SK-N-SH treated with all-trans-retinoic acid at 6 μM for 48 hours (cell line): Measurements from ENCODE around the gene SPG21.

Experiments
- ATAC-seq: fragments of 200-7000 bp; cut with Tn5 transposase; 3 replicates; pipeline ENCODE4 v1.9.1; 2020; ENCODE audit warnings: mild to moderate bottlenecking, moderate library complexity
- ARNTL ChIP-seq: fragments of 450-650 bp; formaldehyde crosslinking; IDR thresholded peaks from 2 replicates; pipeline ENCODE4 v1.5.0; 2020; ENCODE audit warnings: low read depth, mild to moderate bottlenecking, moderate library complexity, borderline replicate concordance
- BACH2 ChIP-seq: fragments of 250-450 bp; sonication (Bioruptor Pico); IDR thresholded peaks from 2 replicates; pipeline ENCODE4 v1.9.0; 2021; ENCODE audit warnings: mild to moderate bottlenecking, borderline replicate concordance
- CSDC2 ChIP-seq: fragments of 250-450 bp; sonication (Bioruptor Pico); IDR thresholded peaks from 2 replicates; pipeline ENCODE4 v1.5.0; 2020; ENCODE audit warnings: mild to moderate bottlenecking, moderate library complexity
- ESRRG ChIP-seq: fragments of 250-450 bp; sonication (Bioruptor Pico); IDR thresholded peaks from 2 replicates; pipeline ENCODE4 v1.6.1; 2021; ENCODE audit warnings: mild to moderate bottlenecking
- GLIS3 ChIP-seq: fragments of 250-450 bp; sonication (Bioruptor Pico); IDR thresholded peaks from 2 replicates; pipeline ENCODE4 v1.5.0; 2020; ENCODE audit warnings: mild to moderate bottlenecking, moderate library complexity
- ISL1 ChIP-seq: fragments of 250-450 bp; sonication (Bioruptor Pico); IDR thresholded peaks from 2 replicates; pipeline ENCODE4 v2.1.2; 2022; ENCODE audit warnings: mild to moderate bottlenecking, moderate library complexity
- OSR1 ChIP-seq: fragments of 250-450 bp; sonication (Bioruptor Pico); IDR thresholded peaks from 2 replicates; pipeline ENCODE4 v1.8.0; 2022; ENCODE audit warnings: moderate library complexity, mild to moderate bottlenecking, inconsistent platforms
- POU6F1 ChIP-seq: fragments of 250-450 bp; sonication (Bioruptor Pico); IDR thresholded peaks from 2 replicates; pipeline ENCODE4 v1.8.0; 2021; ENCODE audit warnings: low read depth, mild to moderate bottlenecking, moderate library complexity, borderline replicate concordance
- PPARA ChIP-seq: fragments of 250-450 bp; sonication (Bioruptor Pico); IDR thresholded peaks from 2 replicates; pipeline ENCODE4 v1.5.0; 2020; ENCODE audit warnings: mild to moderate bottlenecking, borderline replicate concordance
- SNAI2 ChIP-seq: fragments of 250-450 bp; sonication (Bioruptor Pico); IDR thresholded peaks from 2 replicates; pipeline ENCODE4 v1.5.0; 2020; ENCODE audit warnings: mild to moderate bottlenecking, moderate library complexity
- TCF4 ChIP-seq: fragments of 250-450 bp; sonication (Bioruptor Pico); IDR thresholded peaks from 2 replicates; pipeline ENCODE4 v1.8.0; 2021; ENCODE audit warnings: mild to moderate bottlenecking, moderate library complexity, borderline replicate concordance
- TOX ChIP-seq: fragments of 250-450 bp; sonication (Bioruptor Pico); IDR thresholded peaks from 2 replicates; pipeline ENCODE4 v1.8.0; 2021; ENCODE audit warnings: mild to moderate bottlenecking, moderate library complexity, borderline replicate concordance
- TSHZ2 ChIP-seq: fragments of 250-450 bp; sonication (Bioruptor Pico); IDR thresholded peaks from 2 replicates; pipeline ENCODE4 v1.5.0; 2020; ENCODE audit warnings: mild to moderate bottlenecking, moderate library complexity
- ZC3H10 ChIP-seq: fragments of 250-450 bp; sonication (Bioruptor Pico); IDR thresholded peaks from 2 replicates; pipeline ENCODE4 v1.5.1; 2021; ENCODE audit warnings: mild to moderate bottlenecking, moderate library complexity
- ZFP3 ChIP-seq: fragments of 250-450 bp; sonication (Bioruptor Pico); IDR thresholded peaks from 2 replicates; pipeline ENCODE4 v1.5.0; 2020; ENCODE audit warnings: mild to moderate bottlenecking, moderate library complexity
- ZFP30 ChIP-seq: fragments of 450-650 bp; formaldehyde crosslinking; IDR thresholded peaks from 2 replicates; pipeline ENCODE4 v1.5.0; 2022; ENCODE audit warnings: mild to moderate bottlenecking, moderate library complexity
- ZNF565 ChIP-seq: fragments of 450-650 bp; formaldehyde crosslinking; conservative IDR thresholded peaks from 2 replicates; pipeline ENCODE4 v1.5.0; 2020; ENCODE audit warnings: low read depth, mild to moderate bottlenecking, moderate library complexity
- ZNF70 ChIP-seq: fragments of 450-650 bp; formaldehyde crosslinking; IDR thresholded peaks from 2 replicates; pipeline ENCODE4 v1.5.0; 2020; ENCODE audit warnings: mild to moderate bottlenecking, moderate library complexity
- ZNF8 ChIP-seq: fragments of 450-650 bp; formaldehyde crosslinking; IDR thresholded peaks from 2 replicates; pipeline ENCODE4 v1.5.0; 2020; ENCODE audit warnings: mild to moderate bottlenecking, moderate library complexity
- TF ChIP-seq, protein P1 (sequence below): fragments of 250-450 bp; sonication (Bioruptor Pico); IDR thresholded peaks from 2 replicates; pipeline ENCODE4 v1.8.0; 2020; ENCODE audit warnings: mild to moderate bottlenecking, moderate library complexity, borderline replicate concordance
- TF ChIP-seq, protein P2 (sequence below): fragments of 250-450 bp; sonication (Bioruptor Pico); IDR thresholded peaks from 2 replicates; pipeline ENCODE4 v1.5.1; 2020; ENCODE audit warnings: low read depth, mild to moderate bottlenecking, moderate library complexity

The SPG21 gene

DNA sequence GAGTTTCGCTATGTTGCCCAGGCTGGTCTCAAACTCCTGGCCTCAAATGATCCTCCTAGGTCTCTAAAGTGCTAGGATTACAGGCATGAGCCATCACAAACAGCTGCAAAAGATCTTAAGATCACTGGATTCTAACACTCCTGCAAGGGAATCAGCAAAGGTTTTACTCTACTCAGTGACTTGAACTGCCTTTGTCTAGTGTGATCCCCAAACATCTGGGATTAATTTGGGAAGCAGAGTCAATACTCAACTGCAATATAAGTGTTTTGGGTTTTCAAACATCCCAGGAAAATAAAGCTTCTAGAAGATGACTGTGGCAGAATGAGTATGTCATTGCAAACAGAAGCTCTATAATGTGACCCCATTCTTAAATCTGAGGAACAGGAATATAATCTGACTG lies 7.2 kb downstream of the SPG21 start:
- peak; percentile 60 for ATAC-seq
- TF ChIP-seq ZNF565 (no peak), TCF4 (CRISPR knock-in tag) (0 out of 2 replicates have a peak, but pooled peaks have one; percentile 21), SNAI2 (no peak), ZNF8 (CRISPR knock-in tag) (no peak), OSR1 (CRISPR knock-in tag) (no peak)

DNA sequence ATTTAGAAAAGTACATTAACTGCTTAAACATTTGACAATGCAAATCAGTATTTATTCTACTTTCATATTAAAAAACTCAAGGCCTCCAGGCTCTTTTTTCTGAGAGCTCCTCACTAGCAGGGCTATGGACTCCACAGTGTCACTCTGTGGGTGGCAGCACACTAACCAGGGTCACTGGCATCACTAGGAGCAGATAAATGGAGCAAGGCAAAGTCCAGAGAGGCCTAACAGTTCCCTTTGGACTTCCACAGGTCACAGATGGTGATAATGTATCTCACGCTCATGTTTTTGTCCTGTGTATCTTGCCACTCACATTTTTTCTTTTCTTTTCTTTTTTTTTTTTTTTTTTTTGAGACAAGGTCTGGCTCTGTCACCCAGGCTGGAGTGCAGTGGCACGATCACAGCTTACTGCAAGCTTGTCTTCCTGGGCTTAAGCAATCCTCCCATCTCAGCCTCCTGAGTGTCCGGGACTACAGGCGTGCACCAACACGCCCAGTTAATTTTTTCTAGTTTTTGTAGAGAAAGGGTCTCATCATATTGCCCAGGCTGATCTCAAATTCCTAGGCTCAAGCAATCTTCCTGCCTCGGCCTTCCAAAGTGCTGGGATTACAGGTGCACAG lies 7.8 kb downstream of the SPG21 start:
- TF ChIP-seq TOX (CRISPR knock-in tag), result no peak
- TF ChIP-seq ARNTL, result no peak
- TF ChIP-seq SNAI2, result no peak
- TF ChIP-seq ZFP3, result no peak
- TF ChIP-seq, protein P1, sequence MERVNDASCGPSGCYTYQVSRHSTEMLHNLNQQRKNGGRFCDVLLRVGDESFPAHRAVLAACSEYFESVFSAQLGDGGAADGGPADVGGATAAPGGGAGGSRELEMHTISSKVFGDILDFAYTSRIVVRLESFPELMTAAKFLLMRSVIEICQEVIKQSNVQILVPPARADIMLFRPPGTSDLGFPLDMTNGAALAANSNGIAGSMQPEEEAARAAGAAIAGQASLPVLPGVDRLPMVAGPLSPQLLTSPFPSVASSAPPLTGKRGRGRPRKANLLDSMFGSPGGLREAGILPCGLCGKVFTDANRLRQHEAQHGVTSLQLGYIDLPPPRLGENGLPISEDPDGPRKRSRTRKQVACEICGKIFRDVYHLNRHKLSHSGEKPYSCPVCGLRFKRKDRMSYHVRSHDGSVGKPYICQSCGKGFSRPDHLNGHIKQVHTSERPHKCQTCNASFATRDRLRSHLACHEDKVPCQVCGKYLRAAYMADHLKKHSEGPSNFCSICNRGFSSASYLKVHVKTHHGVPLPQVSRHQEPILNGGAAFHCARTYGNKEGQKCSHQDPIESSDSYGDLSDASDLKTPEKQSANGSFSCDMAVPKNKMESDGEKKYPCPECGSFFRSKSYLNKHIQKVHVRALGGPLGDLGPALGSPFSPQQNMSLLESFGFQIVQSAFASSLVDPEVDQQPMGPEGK (CRISPR knock-in tag), result no peak
- no peak for TF ChIP-seq ZFP30 (CRISPR knock-in tag)
- ATAC-seq, result no peak

- no peak for ATAC-seq
- TF ChIP-seq PPARA (CRISPR knock-in tag) (no peak), TOX (CRISPR knock-in tag) (no peak), TCF4 (CRISPR knock-in tag) (no peak), OSR1 (CRISPR knock-in tag) (no peak), SNAI2 (no peak), ESRRG (no peak), POU6F1 (CRISPR knock-in tag) (no peak), TSHZ2 (CRISPR knock-in tag) (no peak), ZNF565 (no peak), ZFP30 (CRISPR knock-in tag) (no peak), ARNTL (no peak), BACH2 (CRISPR knock-in tag) (no peak), ZC3H10 (CRISPR knock-in tag) (no peak), CSDC2 (no peak), GLIS3 (CRISPR knock-in tag) (no peak), ZNF8 (CRISPR knock-in tag) (no peak)
- TF ChIP-seq, protein P1 (CRISPR knock-in tag), result no peak
These were observed 10.4 kb downstream of the SPG21 start for GRCh38 chr15:64979252-64979710.

DNA sequence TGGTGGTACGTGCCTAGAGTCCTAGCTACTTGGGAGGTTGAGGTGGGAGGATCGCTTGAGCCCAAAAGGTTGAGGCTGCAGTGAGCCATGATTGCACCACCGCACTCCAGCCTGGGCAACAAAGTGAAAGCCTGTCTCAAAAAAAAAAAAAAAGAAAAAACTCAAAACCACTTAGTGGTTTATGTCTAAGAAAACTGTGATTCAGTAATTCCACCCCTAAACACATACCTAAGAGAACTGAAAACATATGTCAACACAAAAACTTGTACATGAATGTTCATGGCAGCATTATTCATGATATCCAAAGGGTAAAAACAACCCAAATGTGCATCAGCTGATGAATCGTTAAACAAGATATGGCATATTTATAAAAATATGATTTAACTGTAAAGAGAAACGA lies 14.3 kb downstream of the SPG21 start:
- TF ChIP-seq BACH2 (CRISPR knock-in tag), result no peak
- TF ChIP-seq ISL1 (CRISPR knock-in tag), result no peak
- TF ChIP-seq TCF4 (CRISPR knock-in tag), result no peak
- no peak for TF ChIP-seq ZNF70 (CRISPR knock-in tag)
- no peak for TF ChIP-seq ZNF565
- TF ChIP-seq, protein P2, sequence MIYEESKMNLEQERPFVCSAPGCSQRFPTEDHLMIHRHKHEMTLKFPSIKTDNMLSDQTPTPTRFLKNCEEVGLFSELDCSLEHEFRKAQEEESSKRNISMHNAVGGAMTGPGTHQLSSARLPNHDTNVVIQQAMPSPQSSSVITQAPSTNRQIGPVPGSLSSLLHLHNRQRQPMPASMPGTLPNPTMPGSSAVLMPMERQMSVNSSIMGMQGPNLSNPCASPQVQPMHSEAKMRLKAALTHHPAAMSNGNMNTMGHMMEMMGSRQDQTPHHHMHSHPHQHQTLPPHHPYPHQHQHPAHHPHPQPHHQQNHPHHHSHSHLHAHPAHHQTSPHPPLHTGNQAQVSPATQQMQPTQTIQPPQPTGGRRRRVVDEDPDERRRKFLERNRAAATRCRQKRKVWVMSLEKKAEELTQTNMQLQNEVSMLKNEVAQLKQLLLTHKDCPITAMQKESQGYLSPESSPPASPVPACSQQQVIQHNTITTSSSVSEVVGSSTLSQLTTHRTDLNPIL (CRISPR knock-in tag), result no peak
- ATAC-seq, result no peak
